Measurements from ENCODE around the gene KRT35. TPM values are rescaled to one million over a fixed set of nuclear protein-coding genes. Genes with fewer than 3 reads are reported as not detected.

Gene KRT35
- total RNA-seq, 2 donors from 2014 or later: not detected

GRCh38 chr17:41467561-41467960 lies 13.4 kb downstream of the KRT35 start:
- Histone ChIP-seq H3K9me3 (no peaks in the 10 kb centered on the region), H3K27me3 (replicated peaks; ENCODE audit: insufficient read depth) (no peaks in the 10 kb centered on the region), H3K4me1 (ENCODE audit: control insufficient read depth in 1 of 2, low read depth in 2 of 2) (peaks cover 0 to 7% of the 10 kb centered on the region in 2 donors), H3K4me3 (no peak overlapping the region), H3K27ac (no peak overlapping the region), H3K36me3 (no peaks in the 10 kb centered on the region)
- DNase-seq (ENCODE audit: low spot score) (no peak), ATAC-seq (ENCODE audit: insufficient number of reproducible peaks, low FRiP score, low read depth) (no peak)
- TF ChIP-seq CTCF (IDR thresholded peaks at IDR 0.05): no peak

- no peak for ATAC-seq (ENCODE audit: insufficient number of reproducible peaks, low FRiP score, low read depth)
- H3K27ac ChIP-seq: no peak within 1 kb of the TSS
- TF ChIP-seq CTCF (IDR thresholded peaks at IDR 0.05): no peak
Observed at GRCh38 chr17:41466988-41467387, 14.0 kb downstream of the KRT35 start, which contains the start of gene KRT32. Gene KRT32 (minus strand): TSS chr17:41467386. CDS start chr17:41467325, 61 bp downstream.

GRCh38 chr17:41464682-41465081 lies 16.3 kb downstream of the KRT35 start:
- H3K9me3 ChIP-seq: no peaks in the 10 kb centered on the region
- H3K27ac ChIP-seq: no peak overlapping the region
- H3K4me1 ChIP-seq (ENCODE audit: control insufficient read depth in 1 of 2, low read depth in 2 of 2): peaks cover 0 to 7% of the 10 kb centered on the region in 2 donors
- no peak overlapping the region for H3K4me3 ChIP-seq
- ATAC-seq (ENCODE audit: insufficient number of reproducible peaks, low FRiP score, low read depth) (no peak), DNase-seq (ENCODE audit: low spot score) (peak; percentile 21)
- H3K27me3 ChIP-seq (replicated peaks; ENCODE audit: insufficient read depth): no peaks in the 10 kb centered on the region
- H3K36me3 ChIP-seq: no peaks in the 10 kb centered on the region
- TF ChIP-seq CTCF (IDR thresholded peaks at IDR 0.05): no peak

More at GRCh38 chr17:41466988-41467387, 14.0 kb downstream of the KRT35 start, which contains the start of gene KRT32:
- peaks cover 0 to 7% of the 10 kb centered on the region in 2 donors for H3K4me1 ChIP-seq (ENCODE audit: control insufficient read depth in 1 of 2, low read depth in 2 of 2)
- H3K9me3 ChIP-seq: no peaks in the 10 kb centered on the region
- no peak within 1 kb of the TSS for H3K4me3 ChIP-seq
- no peaks in the 10 kb centered on the region for H3K36me3 ChIP-seq
- DNase-seq (ENCODE audit: low spot score): no peak
- no peaks in the 10 kb centered on the region for H3K27me3 ChIP-seq (replicated peaks; ENCODE audit: insufficient read depth)

GRCh38 chr17:41464173-41464572 lies 16.8 kb downstream of the KRT35 start:
- TF ChIP-seq CTCF (IDR thresholded peaks at IDR 0.05): no peak

GRCh38 chr17:41463746-41464145 lies 17.2 kb downstream of the KRT35 start:
- no peak overlapping the region for H3K27ac ChIP-seq
- no peak overlapping the region for H3K4me3 ChIP-seq
- DNase-seq (ENCODE audit: low spot score) (no peak), ATAC-seq (ENCODE audit: insufficient number of reproducible peaks, low FRiP score, low read depth) (no peak)
- no peaks in the 10 kb centered on the region for H3K27me3 ChIP-seq (replicated peaks; ENCODE audit: insufficient read depth)
- no peak for TF ChIP-seq CTCF (IDR thresholded peaks at IDR 0.05)
- H3K36me3 ChIP-seq: no peaks in the 10 kb centered on the region
- H3K4me1 ChIP-seq (ENCODE audit: control insufficient read depth in 1 of 2, low read depth in 2 of 2): peaks cover 0 to 7% of the 10 kb centered on the region in 2 donors
- H3K9me3 ChIP-seq: no peaks in the 10 kb centered on the region

More at GRCh38 chr17:41464173-41464572, 16.8 kb downstream of the KRT35 start:
- DNase-seq (ENCODE audit: low spot score) (no peak), ATAC-seq (ENCODE audit: insufficient number of reproducible peaks, low FRiP score, low read depth) (no peak)
- Histone ChIP-seq H3K9me3 (no peaks in the 10 kb centered on the region), H3K36me3 (no peaks in the 10 kb centered on the region), H3K4me3 (no peak overlapping the region), H3K27me3 (replicated peaks; ENCODE audit: insufficient read depth) (no peaks in the 10 kb centered on the region), H3K4me1 (ENCODE audit: control insufficient read depth in 1 of 2, low read depth in 2 of 2) (peaks cover 0 to 7% of the 10 kb centered on the region in 2 donors), H3K27ac (no peak overlapping the region)
